Dendritic cell treated with granulocyte-macrophage colony-stimulating factor and Interleukin-4, amounts not matched to agents 40 ng/mL and 50 ng/mL, for 4 days (primary cell): ENCODE results near the gene AKR1C2.
A peak's percentile ranks its signal among the peaks of the same experiment; 100 is the strongest.
"Not testable (repeated sequence)": the region's sequence is repeated elsewhere in the genome, so short reads cannot be mapped to it uniquely, and the experiment has no call there.

Source experiments
- H3K27ac Mint-ChIP-seq: one replicate; pipeline ENCODE4 v1.8.0; 2022; ENCODE audit warnings: mild to moderate bottlenecking, mixed read lengths
- H3K27me3 Mint-ChIP-seq: one replicate; pipeline ENCODE4 v1.8.0; 2022; ENCODE audit warnings: mild to moderate bottlenecking, mixed read lengths
- H3K36me3 Mint-ChIP-seq: one replicate; pipeline ENCODE4 v1.8.0; 2022; ENCODE audit warnings: low read depth, mixed read lengths
- H3K4me1 Mint-ChIP-seq: one replicate; pipeline ENCODE4 v1.8.0; 2022; ENCODE audit warnings: low read depth, mixed read lengths
- H3K4me3 Mint-ChIP-seq: one replicate; pipeline ENCODE4 v1.8.0; 2022; ENCODE audit warnings: mild to moderate bottlenecking, moderate library complexity, mixed read lengths
- H3K9me3 Mint-ChIP-seq: one replicate; pipeline ENCODE4 v1.8.0; 2022; ENCODE audit warnings: mixed read lengths
- intact Hi-C: fragments of 100-400 bp; cut with micrococcal nuclease; formaldehyde crosslinking; loops from one replicate; pipeline ENCODE4 v1.15.0; 2022

The AKR1C2 gene

DNA sequence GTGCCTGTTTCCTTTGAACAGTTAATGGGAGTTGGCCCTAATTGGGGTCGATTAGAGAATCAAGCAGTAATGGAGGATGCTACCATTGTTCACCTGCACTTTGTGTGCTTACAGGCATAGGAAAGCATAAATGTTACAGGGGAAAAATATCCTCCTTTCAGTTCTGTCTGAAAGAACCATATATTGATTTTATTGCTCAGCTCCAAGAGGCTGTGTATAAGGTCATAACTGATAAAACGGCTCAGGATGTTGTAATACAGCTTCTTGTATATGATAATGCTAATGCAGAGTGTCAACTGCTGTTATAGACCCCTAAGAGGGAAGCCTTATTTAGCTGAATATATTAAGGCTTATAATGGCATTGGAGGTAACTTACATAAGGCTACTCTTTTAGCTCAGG is 32.9 kb upstream of the AKR1C2 start:
- intact Hi-C loops = no loop called here
- Mint-ChIP-seq H3K27me3 (no peaks in the 10 kb centered on the region), H3K36me3 (no peaks in the 10 kb centered on the region), H3K27ac (no peak overlapping the region), H3K4me3 (no peak overlapping the region), H3K4me1 (no peaks in the 10 kb centered on the region), H3K9me3 (peaks cover 41% of the 10 kb centered on the region)

DNA sequence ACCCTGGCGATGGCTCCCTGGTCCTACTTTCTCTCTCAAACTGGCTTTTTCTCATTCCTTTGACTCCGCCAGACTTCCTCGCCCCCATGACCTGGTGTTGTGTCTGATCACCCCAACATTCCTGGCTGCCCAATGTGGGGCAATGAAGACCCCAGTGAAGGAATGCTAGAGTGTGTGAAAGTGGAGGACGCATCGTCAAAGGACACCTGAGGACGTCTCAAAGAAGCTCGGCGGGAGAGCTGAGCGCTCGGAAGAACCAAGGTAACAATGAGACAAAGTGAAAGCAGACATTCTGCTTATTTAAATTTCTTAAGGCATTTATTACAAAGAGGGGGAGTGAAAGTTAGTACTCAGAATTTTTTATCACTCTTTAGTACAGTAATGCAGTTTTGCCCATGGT is 31.7 kb upstream of the AKR1C2 start:
- intact Hi-C loops = no loop called here

DNA sequence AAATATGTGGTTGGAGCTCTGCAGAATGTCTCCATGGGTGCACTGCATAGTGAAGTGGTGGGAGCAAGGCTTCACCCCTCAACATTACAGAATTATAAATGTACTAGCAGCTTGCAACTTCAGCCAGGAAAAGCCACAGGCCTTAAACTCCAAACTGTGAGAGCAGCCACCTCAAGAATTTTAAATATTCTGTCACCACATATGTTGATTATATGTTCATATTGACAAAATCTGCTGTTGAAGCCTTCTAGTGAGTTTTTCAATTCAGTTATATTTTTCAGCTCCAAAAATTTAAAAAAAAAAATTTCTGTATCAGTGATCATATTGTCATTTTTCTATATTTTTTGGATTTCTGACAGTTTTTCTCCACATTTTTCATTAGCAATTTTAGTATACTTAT is 30.9 kb upstream of the AKR1C2 start:
- Mint-ChIP-seq H3K4me3 (no peak overlapping the region), H3K9me3 (peaks cover 50% of the 10 kb centered on the region), H3K4me1 (no peaks in the 10 kb centered on the region), H3K27ac (no peak overlapping the region), H3K36me3 (no peaks in the 10 kb centered on the region), H3K27me3 (no peaks in the 10 kb centered on the region)
- intact Hi-C loops = no loop called here

More for the DNA sequence above, 31.7 kb upstream of the AKR1C2 start:
- no peaks in the 10 kb centered on the region for H3K27me3 Mint-ChIP-seq
- no peak overlapping the region for H3K27ac Mint-ChIP-seq
- H3K4me3 Mint-ChIP-seq = no peak overlapping the region
- peaks cover 44% of the 10 kb centered on the region for H3K9me3 Mint-ChIP-seq
- no peaks in the 10 kb centered on the region for H3K4me1 Mint-ChIP-seq
- H3K36me3 Mint-ChIP-seq = no peaks in the 10 kb centered on the region

DNA sequence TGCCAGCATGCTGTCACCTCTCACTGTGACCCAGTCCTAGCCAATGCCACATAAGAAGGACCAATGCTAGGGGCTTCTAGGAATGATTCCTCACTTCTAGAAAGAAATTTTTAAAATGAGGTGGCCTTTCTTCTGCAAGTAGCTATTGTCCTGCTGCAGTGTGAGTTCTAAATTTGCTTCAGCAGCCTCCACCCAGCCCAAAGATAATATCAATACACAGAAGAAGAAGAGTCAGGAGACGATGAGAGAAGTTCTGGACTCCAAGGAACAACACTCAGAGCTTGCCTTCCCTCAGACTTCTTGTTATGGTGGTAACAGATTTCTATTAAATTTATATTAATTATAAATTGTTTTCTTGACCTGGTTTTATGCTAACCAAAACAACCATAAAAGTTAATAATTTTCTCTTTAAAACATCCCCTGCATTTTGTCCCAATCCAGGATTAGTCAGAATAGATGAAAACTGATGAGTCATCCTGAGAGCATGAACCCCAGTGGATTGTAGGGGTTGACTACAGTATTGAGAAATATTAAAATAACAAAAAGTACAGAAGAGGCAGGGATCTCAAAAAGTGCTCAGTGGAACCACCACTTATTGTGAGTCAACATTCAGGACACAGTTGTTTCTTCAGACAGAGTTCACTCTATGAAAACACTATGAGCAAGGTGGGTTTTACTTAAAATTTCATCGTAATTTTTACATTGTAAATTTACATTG is 29.6 kb upstream of the AKR1C2 start:
- Mint-ChIP-seq H3K4me3 (no peak overlapping the region), H3K27ac (no peak overlapping the region), H3K27me3 (no peaks in the 10 kb centered on the region), H3K36me3 (no peaks in the 10 kb centered on the region), H3K4me1 (no peaks in the 10 kb centered on the region), H3K9me3 (peaks cover 50% of the 10 kb centered on the region)
- intact Hi-C loops = no loop called here

DNA sequence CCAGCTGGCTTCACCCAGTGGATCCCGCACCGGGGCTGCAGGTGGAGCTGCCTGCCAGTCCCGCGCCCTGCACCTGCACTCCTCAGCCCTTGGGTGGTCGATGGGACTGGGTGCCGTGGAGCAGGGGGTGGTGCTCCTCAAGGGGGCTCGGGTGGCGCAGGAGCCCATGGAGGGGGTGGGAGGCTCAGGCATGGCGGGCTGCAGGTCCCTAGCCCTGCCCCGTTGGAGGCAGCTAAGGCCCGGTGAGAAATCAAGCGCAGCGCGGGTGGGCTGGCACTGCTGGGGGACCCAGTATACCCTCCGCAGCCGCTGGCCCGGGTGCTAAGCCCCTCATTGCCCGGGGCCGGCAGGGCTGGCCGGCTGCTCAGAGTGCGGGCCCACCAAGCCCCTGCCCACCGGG is 28.8 kb upstream of the AKR1C2 start:
- H3K27me3 Mint-ChIP-seq, H3K27ac Mint-ChIP-seq, intact Hi-C loops, H3K4me3 Mint-ChIP-seq, H3K4me1 Mint-ChIP-seq, H3K36me3 Mint-ChIP-seq: not testable (repeated sequence)
- peaks cover 50% of the 10 kb centered on the region for H3K9me3 Mint-ChIP-seq

DNA sequence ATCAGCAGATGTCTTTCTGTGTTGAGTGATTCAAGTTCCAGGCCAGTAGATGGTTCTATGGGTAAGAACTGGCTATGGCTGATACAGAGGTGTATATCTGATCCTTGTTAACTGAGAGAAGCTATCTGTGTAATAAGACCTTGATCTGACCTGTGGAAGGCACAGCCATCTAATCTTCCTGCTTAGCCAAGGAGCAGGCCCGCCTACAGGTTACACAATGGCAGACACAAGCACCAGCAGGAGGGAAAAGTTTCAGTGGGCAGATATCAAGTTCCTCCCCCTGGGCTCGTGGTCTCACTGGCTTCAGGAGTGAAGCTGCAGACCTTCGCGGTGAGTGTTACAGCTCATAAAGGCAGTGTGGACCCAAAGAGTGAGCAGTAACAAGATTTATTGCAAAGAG is 27.9 kb upstream of the AKR1C2 start:
- H3K4me3 Mint-ChIP-seq, H3K4me1 Mint-ChIP-seq, H3K27ac Mint-ChIP-seq, H3K36me3 Mint-ChIP-seq, intact Hi-C loops, H3K27me3 Mint-ChIP-seq: not testable (repeated sequence)
- H3K9me3 Mint-ChIP-seq = peaks cover 50% of the 10 kb centered on the region

DNA sequence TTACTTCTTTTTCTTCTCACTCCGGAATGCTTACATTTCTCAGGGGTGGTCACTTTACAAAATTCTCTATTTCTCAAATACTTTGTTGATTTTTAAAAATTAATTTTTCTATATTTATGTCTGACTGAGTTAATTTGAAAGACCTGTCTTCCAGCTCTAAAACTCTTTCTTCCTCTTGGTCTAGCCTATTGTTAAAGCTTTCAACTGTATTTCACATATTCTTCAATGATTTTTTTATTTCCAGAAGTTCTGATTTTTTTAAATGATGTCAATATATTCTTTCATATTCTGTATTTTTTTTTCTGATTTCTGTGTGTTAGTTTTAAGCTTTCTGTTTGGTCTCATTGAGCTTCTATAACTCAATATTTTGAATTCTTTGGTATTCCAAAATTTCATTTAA is 27.3 kb upstream of the AKR1C2 start:
- no peaks in the 10 kb centered on the region for H3K27me3 Mint-ChIP-seq
- H3K4me1 Mint-ChIP-seq = peaks cover 5% of the 10 kb centered on the region
- H3K9me3 Mint-ChIP-seq = peaks cover 50% of the 10 kb centered on the region
- H3K4me3 Mint-ChIP-seq = no peak overlapping the region
- no peaks in the 10 kb centered on the region for H3K36me3 Mint-ChIP-seq
- intact Hi-C loops = no loop called here
- no peak overlapping the region for H3K27ac Mint-ChIP-seq

DNA sequence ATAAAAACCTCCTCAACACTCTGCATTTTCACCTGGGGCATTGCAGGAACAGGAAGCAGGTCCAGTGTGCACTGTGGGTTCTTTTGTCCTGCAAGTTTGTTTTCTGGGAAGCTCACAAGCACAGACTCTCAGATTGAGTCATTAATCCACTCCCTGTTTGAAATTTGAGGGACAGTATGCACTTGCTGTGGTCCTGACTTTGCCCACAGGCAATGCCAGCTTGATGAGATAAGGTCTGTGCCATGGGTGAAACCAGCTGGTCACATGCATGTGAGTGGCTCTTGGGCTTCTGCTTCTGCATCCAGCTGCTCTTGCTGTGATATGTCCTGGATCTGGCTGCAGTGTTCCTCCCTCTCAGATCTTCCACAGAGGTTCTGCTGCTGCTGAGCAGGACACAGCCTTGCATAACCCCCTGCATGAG is 21.8 kb upstream of the AKR1C2 start:
- Mint-ChIP-seq H3K4me1 (peaks cover 36% of the 10 kb centered on the region), H3K27ac (peak overlapping the region; percentile 25)
- H3K9me3 Mint-ChIP-seq, H3K27me3 Mint-ChIP-seq, intact Hi-C loops, H3K36me3 Mint-ChIP-seq, H3K4me3 Mint-ChIP-seq: not testable (repeated sequence)

DNA sequence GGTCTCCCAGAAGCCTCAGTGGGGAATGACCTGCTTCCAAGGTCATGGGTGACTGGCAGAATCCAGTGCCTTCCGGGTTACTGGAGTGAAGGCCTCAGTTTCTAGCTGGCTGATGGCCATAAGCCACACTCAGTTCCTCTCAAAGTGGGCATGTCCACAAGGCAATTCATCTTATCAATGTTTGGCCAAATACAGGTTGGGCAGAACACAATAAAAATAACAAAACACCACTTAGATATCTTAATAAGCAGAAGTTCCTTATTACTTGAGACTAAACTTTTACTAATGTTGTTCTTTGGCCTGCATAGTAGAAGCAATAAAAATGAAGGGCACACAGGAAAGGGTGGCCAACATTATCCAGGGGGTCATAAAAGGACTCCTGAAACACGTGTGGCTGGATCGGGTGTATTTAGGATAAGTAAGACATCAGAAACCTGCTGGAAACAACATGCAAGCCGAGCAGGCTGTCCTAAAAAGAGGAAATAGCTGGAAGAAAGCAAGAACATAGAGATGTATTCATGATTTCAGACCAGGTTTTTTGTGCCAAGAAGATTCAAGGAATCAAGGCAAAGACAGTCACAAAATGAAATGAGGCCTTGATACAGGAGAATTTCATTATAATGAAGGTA is 19.6 kb upstream of the AKR1C2 start:
- Mint-ChIP-seq H3K27me3 (no peaks in the 10 kb centered on the region), H3K9me3 (no peaks in the 10 kb centered on the region), H3K4me3 (no peak overlapping the region), H3K27ac (no peak overlapping the region), H3K4me1 (peaks cover 36% of the 10 kb centered on the region), H3K36me3 (no peaks in the 10 kb centered on the region)
- intact Hi-C loops = no loop called here

DNA sequence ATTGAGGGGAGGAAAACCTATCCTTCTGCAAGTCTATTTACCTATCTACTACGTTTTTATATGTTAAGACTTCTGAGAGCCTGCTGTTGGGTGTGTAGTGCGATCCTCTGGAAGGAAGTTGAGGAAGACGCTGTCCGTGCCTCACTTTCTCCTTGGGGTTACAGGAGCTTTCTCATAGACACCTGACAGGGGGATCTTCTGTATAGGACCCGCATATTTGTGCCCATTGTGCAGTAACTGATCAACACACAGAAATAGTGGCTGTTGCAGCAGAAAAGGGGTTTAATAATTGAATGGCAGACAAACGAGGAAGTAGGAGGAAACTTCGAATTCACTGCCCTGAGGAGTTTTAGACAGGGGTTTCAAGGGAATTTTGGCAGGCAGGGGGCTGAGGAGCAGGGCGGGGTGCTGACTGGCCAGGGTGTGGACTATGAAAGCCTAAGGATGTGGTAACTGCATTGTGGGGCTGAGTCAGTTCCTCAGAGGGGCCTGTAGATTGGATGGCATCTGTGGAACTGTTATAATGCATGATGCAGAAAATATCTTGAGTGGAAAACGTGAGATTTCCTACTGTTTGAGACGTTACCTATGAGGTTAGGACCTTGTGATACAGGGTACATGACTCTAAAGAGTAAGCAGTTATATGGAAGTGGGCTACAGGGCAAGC is 18.1 kb upstream of the AKR1C2 start:
- H3K9me3 Mint-ChIP-seq, H3K36me3 Mint-ChIP-seq, intact Hi-C loops, H3K27me3 Mint-ChIP-seq, H3K4me3 Mint-ChIP-seq, H3K27ac Mint-ChIP-seq: not testable (repeated sequence)
- H3K4me1 Mint-ChIP-seq = peaks cover 36% of the 10 kb centered on the region

DNA sequence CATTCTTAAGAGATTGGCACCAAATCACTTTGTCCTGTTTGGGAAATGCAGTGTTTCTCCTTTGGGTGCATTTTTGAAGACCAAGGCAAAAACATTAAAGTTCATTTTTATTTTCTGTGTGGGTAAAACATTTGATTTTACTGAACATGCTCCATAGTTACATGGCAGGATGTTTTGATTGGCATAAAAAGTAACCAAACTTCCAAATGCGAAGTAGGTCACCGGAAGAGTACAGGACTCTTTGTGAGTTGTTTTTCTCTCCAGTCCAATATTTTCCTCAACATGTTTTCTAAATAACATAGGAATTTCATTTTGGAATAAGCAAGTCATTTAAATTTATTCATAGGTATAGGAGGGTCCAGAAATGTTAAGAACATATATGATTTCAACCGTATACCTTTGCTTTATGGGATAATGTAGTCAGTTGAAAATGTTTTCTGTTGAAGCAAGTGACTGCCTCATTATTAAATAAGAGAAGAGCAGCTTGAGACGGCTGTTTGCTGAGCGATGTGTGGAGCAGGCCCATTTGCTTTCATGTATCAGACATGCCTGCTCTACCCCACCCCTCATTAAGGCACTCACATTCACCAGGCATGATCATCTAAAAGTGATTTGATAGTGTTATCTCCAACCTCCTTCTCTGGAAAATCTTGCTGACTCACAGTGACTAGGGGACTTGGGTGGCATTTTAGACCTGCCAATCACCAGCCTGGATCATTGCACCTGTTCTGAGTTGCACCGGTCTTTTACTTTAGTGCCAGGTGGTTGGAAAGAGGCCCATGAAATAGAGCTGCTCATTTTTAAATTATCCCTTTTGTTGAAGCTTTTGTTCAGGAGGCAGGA is 16.3 kb upstream of the AKR1C2 start:
- not testable (repeated sequence) for H3K4me3 Mint-ChIP-seq

DNA sequence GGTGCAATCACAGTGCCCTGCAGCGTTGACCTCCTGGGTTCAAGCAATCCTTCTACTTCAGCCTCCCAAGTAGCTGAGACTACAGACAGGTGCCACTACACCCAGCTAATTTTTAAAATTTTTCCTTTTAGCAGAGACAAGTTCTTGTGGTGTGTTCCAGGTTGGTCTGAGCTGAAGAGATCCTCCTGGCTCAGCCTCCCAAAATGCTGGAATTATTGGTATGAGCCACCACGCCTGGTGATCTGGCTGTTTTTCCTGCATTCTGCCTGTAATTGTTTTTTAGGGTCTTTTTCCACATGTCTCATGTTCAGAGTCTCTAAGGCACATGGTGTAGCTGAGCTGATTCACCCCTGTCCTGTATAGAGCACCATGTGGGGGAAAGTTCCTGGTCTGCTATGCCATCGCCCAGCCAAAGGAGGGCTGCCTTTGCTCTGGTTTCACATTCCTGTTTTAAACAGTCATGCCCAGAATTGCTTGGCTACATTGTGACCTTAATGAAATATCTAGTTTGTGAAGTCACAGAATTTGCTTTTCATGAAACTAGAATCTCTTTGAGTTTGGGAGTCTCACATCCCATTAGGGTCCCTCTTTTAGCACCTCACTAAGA is 15.1 kb upstream of the AKR1C2 start:
- H3K4me3 Mint-ChIP-seq, H3K36me3 Mint-ChIP-seq, H3K27me3 Mint-ChIP-seq, intact Hi-C loops, H3K9me3 Mint-ChIP-seq: not testable (repeated sequence)
- peaks cover 20% of the 10 kb centered on the region for H3K4me1 Mint-ChIP-seq
- peak overlapping the region; percentile 55 for H3K27ac Mint-ChIP-seq

More for the DNA sequence above, 16.3 kb upstream of the AKR1C2 start:
- intact Hi-C loops, H3K27ac Mint-ChIP-seq, H3K27me3 Mint-ChIP-seq, H3K36me3 Mint-ChIP-seq, H3K9me3 Mint-ChIP-seq: not testable (repeated sequence)
- peaks cover 21% of the 10 kb centered on the region for H3K4me1 Mint-ChIP-seq

DNA sequence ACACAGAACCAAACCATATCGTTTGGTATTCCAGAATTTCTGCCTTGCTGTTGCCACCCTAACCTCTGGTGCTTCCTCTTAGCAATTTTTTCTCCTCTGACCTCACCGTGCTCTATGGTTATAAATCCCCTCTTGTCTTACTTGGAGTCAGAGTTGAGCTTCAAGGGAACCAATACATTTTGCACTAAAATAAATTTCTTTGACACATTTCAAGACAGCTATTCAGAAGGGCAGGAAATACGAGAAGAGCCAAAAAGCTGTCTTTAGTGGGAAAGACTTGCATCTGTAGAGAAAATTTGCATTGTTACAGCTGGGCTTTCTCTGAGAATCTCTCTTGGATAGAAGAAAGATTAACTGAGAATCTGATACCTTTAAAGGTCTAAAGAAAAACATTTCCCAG is 14.5 kb upstream of the AKR1C2 start:
- H3K4me1 Mint-ChIP-seq = peaks cover 16% of the 10 kb centered on the region
- peaks cover 4% of the 10 kb centered on the region for H3K27me3 Mint-ChIP-seq
- intact Hi-C loops = no loop called here
- no peaks in the 10 kb centered on the region for H3K36me3 Mint-ChIP-seq
- H3K27ac Mint-ChIP-seq = peak overlapping the region; percentile 55
- no peak overlapping the region for H3K4me3 Mint-ChIP-seq
- no peaks in the 10 kb centered on the region for H3K9me3 Mint-ChIP-seq

DNA sequence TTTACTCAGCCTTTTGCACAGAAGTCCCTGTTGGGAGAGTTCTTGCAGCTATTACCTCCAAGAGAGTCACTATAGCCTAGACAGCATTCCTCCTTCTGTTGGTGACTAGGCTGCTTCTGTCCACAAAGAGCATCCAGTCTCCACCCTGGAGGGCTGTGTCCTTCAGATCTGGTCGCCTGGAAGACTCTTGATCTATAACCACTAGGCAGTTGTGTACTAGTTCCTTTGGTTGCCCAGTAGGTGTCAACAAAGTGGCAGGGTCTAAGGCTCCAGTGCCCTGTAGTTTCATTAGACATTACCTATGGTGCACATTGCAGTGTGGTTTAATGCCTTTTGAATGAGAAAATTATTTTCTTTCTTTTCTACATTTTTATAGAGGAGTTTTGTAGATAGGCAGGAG is 11.3 kb upstream of the AKR1C2 start:
- Mint-ChIP-seq H3K4me1 (peaks cover 5% of the 10 kb centered on the region), H3K27me3 (peaks cover 4% of the 10 kb centered on the region), H3K9me3 (no peaks in the 10 kb centered on the region), H3K36me3 (no peaks in the 10 kb centered on the region), H3K27ac (no peak overlapping the region), H3K4me3 (no peak overlapping the region)
- intact Hi-C loops = no loop called here
